ENCODE results near the gene ABHD10.

DNA sequence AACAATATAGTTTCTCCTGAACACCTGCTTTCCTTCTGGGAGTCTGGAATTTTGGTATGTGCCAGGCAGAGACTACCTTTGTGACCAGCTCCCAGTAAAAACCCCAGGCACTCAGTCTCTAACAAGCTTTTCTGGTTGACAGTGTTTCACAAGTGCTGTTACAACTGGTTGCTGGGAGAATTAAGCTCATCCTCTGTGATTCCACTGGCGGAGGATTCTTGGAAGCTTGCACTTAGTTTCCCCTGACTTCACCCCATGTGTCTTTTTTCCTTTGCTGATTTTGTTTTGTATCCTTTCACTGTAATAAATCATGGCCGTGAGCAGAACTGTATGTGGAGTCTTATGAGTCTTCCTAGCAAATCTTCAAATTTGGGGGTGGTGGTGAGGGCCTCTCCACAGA is 14.2 kb downstream of the ABHD10 start:
- TF ChIP-seq, protein P1, sequence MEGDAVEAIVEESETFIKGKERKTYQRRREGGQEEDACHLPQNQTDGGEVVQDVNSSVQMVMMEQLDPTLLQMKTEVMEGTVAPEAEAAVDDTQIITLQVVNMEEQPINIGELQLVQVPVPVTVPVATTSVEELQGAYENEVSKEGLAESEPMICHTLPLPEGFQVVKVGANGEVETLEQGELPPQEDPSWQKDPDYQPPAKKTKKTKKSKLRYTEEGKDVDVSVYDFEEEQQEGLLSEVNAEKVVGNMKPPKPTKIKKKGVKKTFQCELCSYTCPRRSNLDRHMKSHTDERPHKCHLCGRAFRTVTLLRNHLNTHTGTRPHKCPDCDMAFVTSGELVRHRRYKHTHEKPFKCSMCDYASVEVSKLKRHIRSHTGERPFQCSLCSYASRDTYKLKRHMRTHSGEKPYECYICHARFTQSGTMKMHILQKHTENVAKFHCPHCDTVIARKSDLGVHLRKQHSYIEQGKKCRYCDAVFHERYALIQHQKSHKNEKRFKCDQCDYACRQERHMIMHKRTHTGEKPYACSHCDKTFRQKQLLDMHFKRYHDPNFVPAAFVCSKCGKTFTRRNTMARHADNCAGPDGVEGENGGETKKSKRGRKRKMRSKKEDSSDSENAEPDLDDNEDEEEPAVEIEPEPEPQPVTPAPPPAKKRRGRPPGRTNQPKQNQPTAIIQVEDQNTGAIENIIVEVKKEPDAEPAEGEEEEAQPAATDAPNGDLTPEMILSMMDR (IDR thresholded peaks at IDR 0.05; ENCODE audit: borderline replicate concordance, extremely low read depth, low read length, poor library complexity, severe bottlenecking) = no peak
- TF ChIP-seq EZH2 (IDR thresholded peaks at IDR 0.05; ENCODE audit: borderline replicate concordance, low read depth, low read length, severe bottlenecking) = no peak

All from DND-41 (cell line).